ENCODE data around the gene CCL4.

The CCL4 gene

DNA sequence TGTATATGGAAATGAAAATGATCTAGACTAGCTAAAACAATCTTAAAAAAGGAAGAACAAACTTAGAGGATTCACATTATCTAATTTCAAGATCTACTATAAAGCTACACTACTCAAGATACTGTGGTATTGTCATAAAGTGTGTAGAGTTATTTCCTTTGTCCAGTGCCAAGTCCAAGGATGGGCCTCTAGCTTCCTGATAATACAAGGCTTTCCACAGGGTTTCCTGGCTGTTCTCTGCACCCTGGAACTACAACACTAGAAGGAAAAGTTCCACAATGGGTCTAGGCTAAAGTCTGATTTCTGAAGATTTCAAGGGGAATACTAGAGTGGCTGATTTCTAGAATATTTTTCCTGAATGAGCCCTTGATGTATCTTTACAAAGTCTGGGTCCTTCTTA, 38.6 kb downstream of the CCL4 start:
- no peak for DNase-seq (ENCODE audit: extremely low read depth in 1 of 2, low read depth in 1 of 2)

DNA sequence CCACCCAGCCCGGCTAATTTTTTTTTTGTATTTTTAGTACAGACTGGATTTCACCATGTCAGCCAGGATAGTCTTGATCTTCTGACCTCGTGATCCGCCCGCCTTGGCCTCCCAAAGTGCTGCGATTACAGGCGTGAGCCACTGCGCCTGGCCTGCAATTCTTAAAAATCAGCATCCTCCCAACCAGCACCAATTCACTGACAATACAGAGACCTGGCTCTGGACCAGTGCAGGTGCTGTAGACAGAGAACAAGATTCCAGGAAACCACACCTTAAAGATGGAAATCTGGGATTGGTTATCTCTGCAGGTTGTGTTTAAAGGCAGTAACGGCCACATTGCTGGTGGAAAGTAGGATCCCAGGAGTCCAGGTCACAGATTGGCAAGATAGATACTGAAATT, 39.2 kb downstream of the CCL4 start:
- no peak for DNase-seq (ENCODE audit: extremely low read depth in 1 of 2, low read depth in 1 of 2)

- DNase-seq (ENCODE audit: extremely low read depth in 1 of 2, low read depth in 1 of 2) = no peak
Measured at GRCh38 chr17:36144014-36144413, 40.4 kb downstream of the CCL4 start.

DNA sequence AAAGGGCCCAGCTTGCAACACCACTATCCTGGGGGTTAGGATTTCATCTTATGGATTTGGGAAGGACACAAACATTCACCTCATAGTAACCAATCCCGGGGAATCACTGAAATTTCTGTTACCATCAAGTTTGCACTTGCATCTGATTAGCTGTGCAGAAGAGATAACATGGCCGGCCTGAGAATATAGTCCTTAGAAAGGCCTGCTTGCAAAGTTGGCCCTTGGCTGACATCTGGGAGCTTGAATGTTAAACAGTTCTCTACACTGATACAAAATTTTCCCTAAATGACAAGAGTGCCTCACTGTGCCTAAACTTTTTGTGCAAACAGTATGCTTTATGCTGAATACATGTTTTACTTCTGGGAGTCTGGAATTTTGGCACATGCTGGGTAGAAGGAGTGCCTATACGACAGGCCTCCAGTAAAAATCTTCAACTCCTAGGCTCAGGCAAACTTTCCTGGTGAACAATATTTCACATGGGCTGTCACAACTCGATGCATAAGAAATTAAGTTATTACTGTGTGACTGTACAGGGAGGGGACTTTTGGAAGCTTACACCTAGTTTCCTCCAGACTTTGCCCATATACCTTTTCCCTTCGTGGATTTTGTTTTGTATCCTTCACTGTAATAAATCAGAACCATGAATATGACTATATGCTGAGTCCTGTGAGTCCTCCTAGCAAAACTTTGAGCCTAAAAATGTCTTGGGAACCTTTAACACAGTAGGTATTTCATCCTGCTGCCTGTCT, 41.5 kb downstream of the CCL4 start:
- no peak for DNase-seq (ENCODE audit: extremely low read depth in 1 of 2, low read depth in 1 of 2)

DNA sequence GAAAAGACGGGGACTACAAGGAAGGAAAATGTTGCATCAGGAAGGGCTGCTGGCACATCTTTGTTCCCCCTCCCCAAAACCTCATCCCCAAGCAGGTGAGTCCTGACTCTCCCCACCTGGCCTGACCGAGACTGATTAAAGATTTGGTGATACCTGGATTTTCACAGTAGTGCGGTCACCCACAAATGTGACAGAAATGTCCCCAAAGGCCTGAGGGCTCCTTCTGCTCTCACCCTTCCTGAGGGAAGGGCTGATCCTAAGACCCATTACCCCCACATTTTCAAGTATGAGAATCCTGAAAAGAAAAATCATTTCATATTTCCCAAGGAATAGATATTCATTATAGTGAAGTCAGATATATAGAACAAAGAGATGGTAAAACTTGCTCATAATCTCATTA, 44.0 kb downstream of the CCL4 start:
- no peak for DNase-seq (ENCODE audit: extremely low read depth in 1 of 2, low read depth in 1 of 2)

DNA sequence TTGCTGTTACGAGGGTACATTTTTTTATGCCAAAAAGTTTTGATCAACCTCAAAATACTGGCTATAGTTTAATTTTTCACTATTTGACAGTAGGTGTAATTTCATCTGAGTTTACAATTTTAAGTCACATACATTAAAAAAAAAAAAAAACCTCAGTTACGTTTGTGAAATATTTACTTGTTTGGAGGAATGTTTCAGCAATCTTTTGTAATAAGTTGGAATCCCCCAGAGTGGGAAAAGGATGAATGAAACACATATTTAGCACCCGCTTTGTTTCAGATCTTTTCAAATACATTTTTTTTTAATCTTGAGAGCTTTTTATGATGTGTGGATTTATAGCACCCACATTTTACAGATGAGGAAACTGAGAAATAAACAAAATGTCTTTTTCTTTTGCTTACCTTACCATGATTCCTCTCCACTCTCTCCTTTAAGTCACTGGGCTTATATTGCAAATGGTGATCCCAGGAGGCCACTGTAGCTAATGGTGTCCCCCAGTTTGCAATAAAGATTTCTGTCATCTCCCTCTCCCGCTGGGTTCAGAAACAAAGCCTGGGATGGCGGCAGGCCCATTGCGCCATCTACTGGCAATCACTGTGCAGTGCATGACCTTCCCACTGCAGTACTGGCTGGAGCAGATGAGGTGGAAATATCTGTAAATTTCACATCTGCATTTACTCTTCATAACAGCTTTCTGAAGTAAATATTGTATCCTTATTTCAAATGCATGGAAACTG, 45.1 kb downstream of the CCL4 start:
- DNase-seq (ENCODE audit: extremely low read depth in 1 of 2, low read depth in 1 of 2) = peak; percentile 32 to 35

- DNase-seq (ENCODE audit: extremely low read depth in 1 of 2, low read depth in 1 of 2) = no peak
Measured at GRCh38 chr17:36149296-36149820, 45.7 kb downstream of the CCL4 start.

DNA sequence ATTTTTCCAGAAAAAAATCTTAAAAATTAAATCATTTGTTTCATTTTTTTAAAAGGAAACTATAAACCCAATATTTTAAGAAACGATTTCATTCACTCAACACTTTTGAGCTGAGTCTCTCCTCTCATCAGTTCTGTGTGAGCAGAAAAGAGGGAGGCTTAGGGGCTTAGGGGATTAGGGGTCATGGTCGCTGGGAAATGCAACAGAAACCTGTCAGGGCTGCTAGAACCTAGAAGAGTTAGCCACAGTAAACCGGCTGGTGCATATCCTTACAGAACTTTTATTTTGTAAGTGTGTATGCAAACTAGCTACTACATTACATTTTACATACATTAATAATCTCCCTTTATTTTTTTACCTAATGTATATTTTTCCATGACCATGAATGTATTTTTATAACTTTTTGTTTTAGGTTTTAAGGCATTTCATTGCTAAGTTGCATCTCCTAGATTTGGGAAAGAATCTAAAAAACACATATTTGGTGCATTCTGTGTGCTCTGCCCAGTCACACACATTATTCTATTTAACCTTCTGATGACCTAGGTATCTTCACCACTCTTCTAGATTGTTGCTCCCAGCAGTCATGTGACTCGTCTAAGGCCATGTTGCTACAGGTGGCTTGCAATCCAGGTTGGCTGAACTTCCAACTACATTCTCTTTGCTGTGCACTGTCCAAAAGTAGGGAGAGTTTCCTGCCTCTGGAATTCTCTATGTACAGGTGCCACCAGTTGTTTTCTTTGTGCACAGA, 48.4 kb downstream of the CCL4 start:
- no peak for DNase-seq (ENCODE audit: extremely low read depth in 1 of 2, low read depth in 1 of 2)

DNA sequence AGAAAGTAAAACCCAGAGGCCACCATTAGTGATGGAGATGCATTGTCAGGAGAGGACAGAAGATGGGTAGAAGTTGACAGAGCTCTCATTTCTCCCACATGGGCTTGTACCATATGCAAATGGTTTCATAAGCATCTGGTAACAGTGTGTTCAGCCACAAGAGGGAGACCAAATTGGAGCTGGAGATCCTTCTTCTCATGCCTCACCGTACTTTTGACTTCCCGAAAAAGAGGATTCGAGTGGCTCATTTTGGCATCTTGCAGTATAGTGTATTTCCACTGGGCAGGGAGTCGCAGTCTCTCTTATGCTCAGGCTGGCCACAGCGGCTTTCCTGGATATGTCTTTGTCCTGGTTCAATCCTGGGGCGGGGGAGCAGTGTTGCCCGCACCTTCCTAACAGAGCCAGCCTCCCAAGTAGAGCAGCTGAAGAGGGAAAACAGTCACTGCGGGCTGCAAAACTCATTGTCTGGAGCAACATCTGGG, 49.1 kb downstream of the CCL4 start:
- DNase-seq (ENCODE audit: extremely low read depth in 1 of 2, low read depth in 1 of 2) = no peak

DNA sequence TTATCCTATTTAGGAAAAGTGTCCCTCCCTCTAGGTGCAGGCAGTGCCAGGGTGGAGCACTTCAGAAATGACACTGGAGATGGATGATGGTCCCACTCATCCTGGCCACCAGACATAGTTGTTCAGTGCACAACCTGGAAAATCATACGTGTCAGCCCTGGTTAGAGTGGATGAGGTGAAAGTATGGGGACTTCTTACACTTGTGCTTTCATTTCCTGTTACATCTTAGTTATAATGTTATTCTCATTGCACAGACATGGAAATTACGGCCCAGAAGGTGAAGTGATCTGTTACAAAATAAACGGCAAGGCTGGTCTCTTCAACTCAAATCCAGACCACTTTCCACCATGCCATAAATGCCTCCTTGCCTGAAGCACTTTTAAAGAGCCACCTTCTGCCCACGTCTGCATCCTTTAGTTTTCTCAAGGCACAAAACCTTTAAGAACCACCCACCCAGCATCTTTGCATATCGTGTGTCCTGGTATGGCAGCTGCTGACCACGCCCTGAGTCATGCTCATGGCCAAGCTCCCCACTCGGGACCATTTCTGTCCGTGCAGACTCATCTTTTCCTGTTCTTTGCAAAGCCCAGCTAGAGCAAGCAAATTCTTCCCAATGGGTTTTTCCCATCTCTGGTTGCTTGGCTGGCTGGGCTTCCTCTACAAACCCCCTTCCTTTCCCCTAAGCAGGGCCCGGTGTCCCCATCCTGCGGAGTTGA, 50.4 kb downstream of the CCL4 start:
- DNase-seq (ENCODE audit: extremely low read depth in 1 of 2, low read depth in 1 of 2) = no peak
